NCI-H187 (cell line): ENCODE data around the gene OVOL1.

Experiments
- DNase-seq, 2 experiments: peaks; one replicate each; lab custom pipeline; 2025; lab: John Stamatoyannopoulos, UW

Gene OVOL1

DNA sequence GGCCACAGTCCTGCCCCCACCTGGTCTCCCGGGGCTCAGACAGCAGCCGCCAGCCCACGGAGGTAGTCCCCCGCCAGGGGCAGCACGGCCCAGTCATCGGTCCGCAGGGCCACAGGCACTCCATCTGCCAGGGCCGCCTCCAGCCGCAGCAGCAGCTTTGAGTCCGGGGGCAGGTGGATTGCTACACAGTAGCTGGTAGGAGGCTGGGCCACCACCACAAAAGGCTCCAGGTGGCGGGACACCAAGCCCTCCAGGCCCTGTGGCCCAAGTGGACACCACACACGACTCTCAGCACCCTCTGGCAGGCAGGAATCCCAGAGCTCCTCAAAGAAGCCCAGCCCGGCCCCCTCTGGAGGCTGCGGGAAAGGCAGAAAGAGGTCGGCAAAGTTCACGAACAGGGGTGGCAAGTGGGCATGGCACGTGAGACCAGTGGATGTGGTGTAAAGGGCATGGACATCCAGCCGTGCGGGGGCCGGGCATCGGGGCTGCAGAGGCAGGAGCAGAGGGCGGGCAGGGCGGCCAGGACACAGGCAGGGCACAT is 9.0 kb upstream of the OVOL1 start:
- no peak for DNase-seq

DNA sequence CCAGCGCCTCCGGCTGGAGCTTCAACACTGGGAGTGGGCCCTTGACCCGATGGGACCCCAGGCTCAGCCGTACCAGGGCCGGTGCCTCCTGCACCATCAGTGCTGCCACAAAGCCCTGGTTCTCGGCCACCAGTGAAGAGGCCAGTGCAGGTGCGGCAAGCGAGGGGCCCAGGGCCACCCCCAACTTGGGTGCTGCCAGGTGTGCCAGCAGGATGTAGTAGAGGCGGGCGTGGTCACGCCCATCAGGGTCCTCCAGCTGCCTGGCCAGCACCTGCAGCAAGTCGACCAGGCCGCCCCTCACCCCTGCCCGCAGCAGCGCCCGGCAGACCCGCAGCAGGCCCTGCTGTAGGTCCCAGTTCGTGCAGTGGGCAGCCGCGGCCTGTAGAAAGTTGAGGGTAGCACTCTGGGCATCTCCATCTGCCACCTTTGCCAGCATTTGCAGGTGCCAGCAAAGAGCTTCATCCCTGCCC is 8.4 kb upstream of the OVOL1 start:
- DNase-seq: no peak

- no peak for DNase-seq
Measured at GRCh38 chr11:65778901-65779668, 7.8 kb upstream of the OVOL1 start.

DNA sequence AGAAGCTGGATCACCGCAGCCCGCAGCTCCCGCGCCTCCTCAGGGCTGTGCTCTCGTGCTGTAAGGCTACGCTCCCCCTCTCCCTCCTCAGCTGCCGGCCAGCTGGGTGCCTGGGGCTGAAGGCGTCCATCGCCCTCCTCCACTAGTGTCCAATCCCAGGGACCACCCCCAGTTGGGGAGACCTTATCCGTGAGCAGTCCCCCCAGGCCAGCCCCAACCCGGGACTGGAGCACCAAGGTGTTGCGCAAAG is 7.3 kb upstream of the OVOL1 start:
- DNase-seq: no peak

DNA sequence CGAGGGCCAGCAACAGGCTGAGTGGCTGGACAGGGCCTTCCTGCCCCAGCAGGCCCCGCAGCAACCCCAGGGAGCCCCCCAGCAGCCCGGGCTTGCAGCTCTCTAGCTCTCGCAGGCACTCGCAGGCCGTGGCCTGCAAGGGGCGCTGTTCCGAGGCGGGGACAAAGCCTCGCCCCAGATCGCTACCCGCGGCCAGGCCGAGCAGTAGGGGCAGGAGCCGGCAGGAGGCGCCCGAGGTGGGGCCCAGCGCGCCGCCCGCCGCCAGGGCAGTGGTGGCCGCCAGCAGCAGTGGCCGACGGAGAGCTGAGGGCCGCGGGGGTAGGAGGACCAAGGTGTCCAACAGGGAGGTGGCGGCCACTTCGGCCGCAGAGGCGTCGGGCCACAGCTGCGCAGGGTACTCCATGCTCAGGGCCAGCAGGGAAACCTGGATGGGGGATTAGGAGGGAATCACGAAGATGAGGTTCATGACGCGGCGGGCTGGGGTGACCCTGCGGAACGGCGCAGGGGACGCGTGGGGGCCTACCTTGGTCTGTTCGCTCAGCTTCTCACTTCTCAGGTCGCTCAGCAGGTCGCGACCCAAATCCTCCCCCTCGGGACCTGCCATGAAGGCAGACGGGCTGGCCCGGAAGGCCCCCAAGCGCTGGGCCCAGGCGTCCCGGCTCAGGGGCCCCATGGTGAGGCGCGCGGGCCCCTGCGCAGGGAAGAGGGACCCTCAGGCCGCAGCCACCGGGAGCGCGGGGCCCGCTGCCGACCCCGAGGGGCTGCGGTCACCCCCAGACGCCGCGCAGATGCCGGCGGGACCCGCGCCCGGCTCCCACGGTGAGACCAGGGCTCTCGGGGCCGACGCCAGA is 6.7 kb upstream of the OVOL1 start:
- DNase-seq: peak; percentile 22 to 28

- DNase-seq: peak in 1 of 2 experiments; percentile 30
Measured at GRCh38 chr11:65780770-65781151, 6.1 kb upstream of the OVOL1 start, which contains the start of gene AP5B1. Gene AP5B1 (minus strand): TSS chr11:65780976. CDS start chr11:65780591, 385 bp downstream.

DNA sequence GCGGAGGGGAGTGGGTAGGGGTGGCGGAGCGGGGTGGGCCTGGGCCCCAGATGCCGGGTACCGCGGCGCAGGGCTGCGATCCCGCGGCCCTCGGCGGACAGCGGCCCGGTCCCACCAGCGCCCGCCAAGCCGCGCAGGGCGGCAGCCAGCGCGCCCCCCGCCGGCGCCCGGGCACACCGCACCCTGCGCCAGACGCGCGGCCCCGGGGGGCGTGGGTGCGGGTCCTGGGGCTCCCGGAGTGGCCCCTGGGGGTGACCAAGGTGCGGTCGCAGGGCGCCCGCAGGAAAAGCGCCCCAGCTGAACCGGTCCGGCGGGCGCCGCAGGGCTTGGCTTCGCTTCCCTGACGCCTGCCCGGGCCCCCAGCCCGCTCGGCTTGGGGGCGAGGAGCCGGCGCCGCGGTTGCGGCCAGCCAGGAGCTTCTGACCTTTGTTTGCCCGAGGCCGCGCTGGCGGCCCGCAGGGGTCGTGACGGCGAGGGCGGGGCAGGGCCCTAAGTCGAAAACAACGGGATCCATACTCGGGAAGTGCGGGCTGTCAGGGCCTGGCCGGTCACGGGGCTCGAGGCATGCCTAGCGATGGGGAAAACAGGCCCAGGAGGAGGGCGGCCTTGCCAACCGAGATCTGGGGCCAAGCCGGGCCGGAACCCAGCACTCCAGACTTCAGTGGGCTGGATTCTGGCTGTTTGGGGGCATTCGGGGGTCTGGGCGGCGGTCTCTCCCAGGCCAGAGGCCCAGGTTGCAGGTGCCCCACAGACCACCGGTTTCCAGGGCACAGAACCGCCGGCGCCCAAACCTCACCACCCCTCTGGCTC is 5.5 kb upstream of the OVOL1 start:
- no peak for DNase-seq

DNA sequence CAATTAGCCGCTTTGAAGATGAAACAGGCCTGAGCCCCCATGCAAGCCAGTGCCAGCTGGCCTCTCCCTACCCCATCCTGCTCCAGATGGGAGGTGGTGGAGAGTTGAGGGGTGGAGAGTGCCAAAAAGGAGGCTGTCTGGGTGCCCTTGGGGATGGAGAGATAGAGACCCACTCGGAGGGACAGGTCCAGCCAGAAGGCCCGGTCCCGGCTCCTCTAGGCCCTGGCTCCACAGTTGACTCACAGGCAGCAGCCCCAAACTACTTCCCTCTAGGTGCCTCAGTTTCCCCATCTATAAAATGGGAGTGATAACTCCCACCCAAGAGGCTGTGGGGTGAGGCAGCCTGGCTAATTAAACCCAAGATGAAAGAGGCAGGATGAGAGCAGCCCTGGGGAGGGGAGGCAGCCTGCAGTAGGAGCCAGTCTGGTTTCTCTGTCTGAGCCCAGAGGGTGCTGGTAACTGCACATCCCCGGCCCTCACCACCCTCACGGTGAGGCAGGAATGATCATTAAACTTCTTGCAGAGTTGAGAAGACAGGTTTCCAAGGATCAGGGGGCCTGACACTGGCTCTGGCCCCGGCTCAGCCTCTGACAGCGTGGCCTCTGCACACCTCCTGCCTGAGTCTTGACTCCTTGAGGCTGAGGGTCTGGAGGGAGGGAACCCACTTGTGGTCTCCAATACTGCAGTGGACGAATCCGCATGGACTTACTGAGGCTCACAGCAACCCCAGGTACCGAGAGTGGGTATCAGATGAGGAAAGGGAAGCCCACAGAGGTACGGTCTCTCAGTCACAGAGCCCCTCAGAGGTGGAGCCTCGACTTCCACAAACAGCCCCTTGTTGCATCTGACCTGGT is 4.7 kb upstream of the OVOL1 start:
- DNase-seq: no peak

- no peak for DNase-seq
Measured at GRCh38 chr11:65782816-65783228, 4.0 kb upstream of the OVOL1 start.

DNA sequence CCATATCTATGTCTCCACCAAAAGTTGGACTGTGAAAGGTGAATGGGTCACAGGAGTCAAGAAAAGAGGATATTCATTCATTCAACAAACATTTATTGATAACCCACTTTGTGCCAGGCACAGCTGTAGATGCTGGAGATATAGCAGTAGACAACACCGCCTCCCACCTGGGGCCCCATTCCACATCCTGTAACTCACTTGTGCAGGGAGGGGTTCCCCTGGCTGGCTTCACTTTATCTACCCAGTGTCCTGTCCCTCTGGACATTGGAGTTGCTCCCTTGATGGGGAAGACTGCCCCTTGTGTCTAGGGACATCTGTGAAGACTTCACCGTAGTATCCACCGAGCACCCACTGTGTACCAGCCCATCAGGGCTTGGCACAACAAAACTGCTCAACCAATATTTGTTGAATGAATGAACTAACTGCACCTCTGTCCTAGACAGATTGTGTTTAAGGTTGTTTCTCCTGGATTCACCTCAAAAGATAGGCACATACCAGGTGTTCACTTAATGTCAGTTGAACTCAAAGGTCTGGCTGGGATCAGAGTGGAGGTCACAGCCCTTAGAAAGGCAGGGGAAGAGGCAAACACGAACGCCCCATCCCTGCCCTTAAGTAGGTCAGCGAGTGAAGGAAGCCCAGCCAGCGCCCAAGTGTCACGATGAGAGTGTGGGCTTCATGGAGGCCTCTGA is 1.4 kb upstream of the OVOL1 start:
- no peak for DNase-seq

- no peak for DNase-seq
Measured at GRCh38 chr11:65786008-65786785, 666 bp upstream of the OVOL1 start.

DNA sequence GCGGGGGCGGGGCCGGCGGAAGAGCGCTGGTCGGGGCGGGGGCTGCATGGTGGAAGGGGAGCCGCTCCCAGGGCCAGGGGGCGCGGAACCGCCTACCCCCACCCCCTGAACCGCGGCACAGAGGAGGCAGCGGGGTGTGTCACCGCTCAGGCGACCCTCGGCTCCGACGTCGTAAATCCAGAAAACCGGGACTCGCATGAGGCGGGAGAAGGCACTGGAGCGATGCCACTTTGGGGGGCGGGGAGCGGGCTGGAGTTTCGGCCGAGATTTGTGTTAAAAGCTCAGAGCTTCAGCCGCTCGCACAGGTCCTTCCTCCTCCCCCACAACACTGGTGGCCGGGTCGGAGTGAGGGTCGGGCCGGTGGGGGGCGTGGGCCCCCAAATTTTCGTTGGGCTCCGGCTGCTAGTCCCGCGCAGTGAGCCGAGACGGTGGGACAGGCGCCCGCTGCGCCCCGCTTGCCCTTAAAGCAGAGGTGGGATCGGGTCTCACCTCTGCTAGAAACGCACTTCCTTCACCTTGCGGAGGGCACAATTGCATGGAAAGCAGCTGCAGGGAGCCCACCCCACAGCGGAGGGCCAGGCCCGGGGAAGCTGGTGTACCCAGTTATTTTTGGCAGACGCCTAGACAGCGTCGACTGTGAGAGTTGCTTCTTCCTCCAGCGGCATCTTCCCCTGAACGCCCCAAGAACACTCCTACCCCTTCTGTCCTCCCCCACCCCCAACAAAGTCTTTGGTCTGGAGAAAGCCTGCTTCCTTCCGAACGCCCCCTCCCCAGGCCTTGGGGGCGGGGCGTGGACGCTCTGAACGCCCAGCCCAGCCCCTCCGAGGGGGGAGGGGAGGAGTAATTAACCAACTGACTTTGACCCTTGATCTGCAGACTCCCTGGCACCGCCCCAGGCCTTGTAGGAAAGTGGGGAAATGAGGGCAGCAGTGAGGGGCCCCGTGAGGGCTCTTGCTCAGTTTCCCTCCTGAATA is 1.1 kb downstream of the OVOL1 start:
- no peak for DNase-seq

DNA sequence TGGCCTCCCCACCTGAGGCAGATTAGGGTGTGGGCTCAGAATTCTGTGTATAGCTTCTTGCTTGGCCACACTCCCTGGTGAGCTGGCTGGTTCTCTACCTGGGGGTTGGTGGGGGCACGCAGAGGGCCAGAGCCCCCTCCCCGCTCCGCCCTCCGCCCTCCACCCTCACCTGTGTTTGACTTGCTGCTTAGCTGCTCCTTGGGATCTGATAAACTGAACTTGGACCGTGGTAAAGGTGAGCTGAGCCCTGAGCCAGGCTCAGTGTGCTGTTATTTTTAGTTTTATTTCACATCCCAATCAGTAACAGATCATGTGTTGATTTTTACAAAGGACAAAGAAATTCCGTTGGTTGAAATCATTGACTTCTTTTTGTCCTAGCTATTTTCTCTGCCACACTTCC is 2.0 kb downstream of the OVOL1 start:
- no peak for DNase-seq

GRCh38 chr11:65789230-65790103 is 2.6 kb downstream of the OVOL1 start:
- no peak for DNase-seq

DNA sequence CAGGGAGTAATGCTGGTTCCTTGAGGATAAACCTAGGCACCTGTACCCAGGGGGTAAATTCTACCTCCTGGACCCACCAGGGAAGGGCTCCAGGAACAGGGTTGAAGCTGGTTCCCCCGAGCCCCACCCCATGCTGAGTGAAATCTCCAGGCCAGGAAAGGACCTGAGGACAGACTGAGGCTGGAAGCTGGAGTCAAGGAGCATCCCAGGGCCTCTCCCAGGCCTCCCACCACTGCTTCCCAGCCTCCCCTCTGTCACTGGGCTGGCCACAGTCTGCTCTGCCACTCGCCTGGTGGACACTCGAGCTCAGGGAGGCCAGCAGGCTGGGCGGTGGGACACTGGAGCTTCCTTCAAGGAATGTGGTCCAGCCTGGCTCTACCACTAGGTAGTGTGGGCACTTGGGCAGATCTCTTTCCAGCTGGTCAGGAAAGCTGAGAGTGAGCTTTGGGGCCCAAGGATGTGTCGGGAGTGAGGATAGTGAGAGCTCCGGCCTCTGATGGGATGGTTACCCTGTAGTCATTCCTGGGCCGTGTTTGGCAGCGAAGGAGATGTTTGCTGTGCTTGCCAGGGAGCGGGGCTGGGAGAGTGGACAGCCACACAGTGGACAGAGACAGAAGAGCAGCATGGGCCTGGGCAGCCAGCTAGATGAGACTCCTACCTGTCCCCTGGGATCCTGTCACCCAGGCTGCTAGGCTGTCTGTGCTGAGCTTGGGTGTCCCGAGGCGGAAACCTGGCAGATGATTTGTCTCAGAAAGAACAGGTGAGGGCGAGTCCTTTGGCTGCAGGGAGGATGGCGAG is 3.4 kb downstream of the OVOL1 start:
- no peak for DNase-seq

DNA sequence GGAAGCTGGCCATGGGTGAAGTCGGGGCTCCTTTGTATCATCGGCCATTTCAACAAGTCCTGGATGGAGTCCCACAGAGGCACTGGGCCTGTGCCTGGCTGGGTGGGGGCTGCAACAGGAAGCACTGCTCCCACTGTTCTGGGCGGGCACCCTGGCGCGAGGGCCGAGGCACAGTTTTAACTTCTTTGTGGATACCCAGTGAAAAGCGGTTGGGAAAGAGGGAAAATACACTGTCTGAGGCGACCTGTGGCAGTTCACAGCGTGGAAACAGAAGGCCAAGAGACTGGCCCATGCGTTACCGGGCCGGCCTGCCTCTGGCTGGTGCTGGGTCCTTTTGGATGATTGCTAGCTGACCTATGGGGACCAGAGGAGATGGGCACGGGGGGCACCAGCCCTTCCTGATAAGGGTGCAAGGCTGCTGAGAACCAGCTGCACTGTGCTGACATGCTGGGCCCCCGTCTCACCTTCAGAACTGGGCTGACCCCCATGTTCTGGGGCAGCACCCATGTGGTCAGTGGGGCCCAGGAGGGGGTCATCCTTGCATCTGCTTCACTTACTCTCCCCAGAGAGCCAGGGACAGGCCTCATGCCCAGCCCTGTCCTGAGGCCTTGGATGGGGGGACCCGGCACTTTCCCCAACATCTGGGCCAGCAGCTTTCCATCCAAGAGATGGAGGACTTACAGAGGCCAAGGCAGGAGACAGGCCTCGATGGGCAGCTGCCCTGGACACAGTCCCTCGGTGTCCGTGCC is 4.2 kb downstream of the OVOL1 start:
- no peak for DNase-seq
